Mesothelial cell of epicardium (in vitro differentiated cells): ENCODE data around the gene RIC1. TPM values are rescaled to one million over a fixed set of nuclear protein-coding genes. Genes with fewer than 3 reads are reported as not detected.
"Not testable (repeated sequence)": the region's sequence is repeated elsewhere in the genome, so short reads cannot be mapped to it uniquely, and the experiment has no call there.

ENCODE experiments used
- DNase-seq, 2 experiments: peaks; one replicate each; pipeline ENCODE4 v3.0.0; 2021; ENCODE audit warnings: low spot score in 2 of 2; ENCODE audit not compliant: unreplicated experiment in 2 of 2
- H3K27ac Mint-ChIP-seq: 2 replicates; pipeline ENCODE4 v1.8.0; 2021; ENCODE audit warnings: mixed read lengths
- H3K27me3 Mint-ChIP-seq: 2 replicates; pipeline ENCODE4 v1.8.0; 2021; ENCODE audit warnings: low read depth, mixed read lengths
- H3K36me3 Mint-ChIP-seq: 2 replicates; pipeline ENCODE4 v1.8.0; 2021; ENCODE audit warnings: mixed read lengths
- H3K4me1 Mint-ChIP-seq: 2 replicates; pipeline ENCODE4 v1.8.0; 2021; ENCODE audit warnings: mixed read lengths
- H3K4me3 Mint-ChIP-seq: 2 replicates; pipeline ENCODE4 v1.8.0; 2021; ENCODE audit warnings: mild to moderate bottlenecking, moderate library complexity, mixed read lengths
- H3K9me3 Mint-ChIP-seq: 2 replicates; pipeline ENCODE4 v1.8.0; 2021; ENCODE audit warnings: mixed read lengths
- CTCF ChIP-seq: fragments of 200-600 bp; sonication (generic); IDR thresholded peaks from one replicate; pipeline ENCODE4 v1.5.0; 2021; ENCODE audit warnings: antibody characterized with exemption; ENCODE audit not compliant: unreplicated experiment
- total RNA-seq: library from RNA; stranded (reverse); gene quantifications from 3 replicates; pipeline ENCODE4 v1.2.1, GENCODE V29; 2021

RIC1 gene
- total RNA-seq, 1 donor from 2014 or later, result 39.2 TPM

GRCh38 chr9:5718296-5719032, 89.6 kb downstream of the RIC1 start:
- Mint-ChIP-seq H3K27me3 (no peaks in the 10 kb centered on the region), H3K4me3 (no peak overlapping the region), H3K27ac (peak overlapping the region; percentile 93), H3K9me3 (peaks cover 10% of the 10 kb centered on the region), H3K36me3 (peaks cover 48% of the 10 kb centered on the region), H3K4me1 (peaks cover 25% of the 10 kb centered on the region)
- TF ChIP-seq CTCF, result no peak
- no peak for DNase-seq

- peaks cover 52% of the 10 kb centered on the region for H3K36me3 Mint-ChIP-seq
- H3K4me3 Mint-ChIP-seq, result no peak overlapping the region
- H3K27ac Mint-ChIP-seq, result peak overlapping the region; percentile 86
- H3K27me3 Mint-ChIP-seq, result no peaks in the 10 kb centered on the region
- peaks cover 13% of the 10 kb centered on the region for H3K9me3 Mint-ChIP-seq
- no peak for DNase-seq
- no peak for TF ChIP-seq CTCF
- H3K4me1 Mint-ChIP-seq, result peaks cover 25% of the 10 kb centered on the region
These were observed 90.4 kb downstream of the RIC1 start for GRCh38 chr9:5719100-5719926.

- peaks cover 59% of the 10 kb centered on the region for H3K36me3 Mint-ChIP-seq
- H3K4me3 Mint-ChIP-seq, result no peak overlapping the region
- no peak for DNase-seq
- no peak for TF ChIP-seq CTCF
- H3K27me3 Mint-ChIP-seq, result no peaks in the 10 kb centered on the region
- peaks cover 23% of the 10 kb centered on the region for H3K4me1 Mint-ChIP-seq
- peak overlapping the region; percentile 17 for H3K27ac Mint-ChIP-seq
- H3K9me3 Mint-ChIP-seq, result peaks cover 22% of the 10 kb centered on the region
These were observed 91.2 kb downstream of the RIC1 start for GRCh38 chr9:5720151-5720550.

- DNase-seq, result no peak
- Mint-ChIP-seq H3K4me1 (peaks cover 23% of the 10 kb centered on the region), H3K36me3 (peaks cover 66% of the 10 kb centered on the region), H3K9me3 (peaks cover 35% of the 10 kb centered on the region), H3K4me3 (no peak overlapping the region), H3K27me3 (no peaks in the 10 kb centered on the region), H3K27ac (no peak overlapping the region)
- TF ChIP-seq CTCF, result no peak
These were observed 92.6 kb downstream of the RIC1 start for GRCh38 chr9:5721279-5722087.

- H3K27me3 Mint-ChIP-seq, H3K4me3 Mint-ChIP-seq, H3K27ac Mint-ChIP-seq, DNase-seq: not testable (repeated sequence)
- peaks cover 21% of the 10 kb centered on the region for H3K4me1 Mint-ChIP-seq
- H3K36me3 Mint-ChIP-seq, result peaks cover 70% of the 10 kb centered on the region
- peaks cover 40% of the 10 kb centered on the region for H3K9me3 Mint-ChIP-seq
These were observed 93.8 kb downstream of the RIC1 start for GRCh38 chr9:5722679-5723078.
